DND-41 (cell line): ENCODE data around the gene GDPGP1.

Source experiments
- EZH2 ChIP-seq: IDR thresholded peaks from 3 replicates; pipeline ENCODE4 v1.6.1; 2012; ENCODE audit warnings: borderline replicate concordance, low read depth, mild to moderate bottlenecking, moderate library complexity, low read length, inconsistent platforms; ENCODE audit not compliant: severe bottlenecking
- TF ChIP-seq, protein P1 (sequence below): IDR thresholded peaks from 2 replicates; pipeline ENCODE4 v1.5.1; 2012; ENCODE audit warnings: borderline replicate concordance, low read length, moderate library complexity, mild to moderate bottlenecking; ENCODE audit not compliant: poor library complexity, severe bottlenecking; ENCODE audit errors: extremely low read depth

DNA sequence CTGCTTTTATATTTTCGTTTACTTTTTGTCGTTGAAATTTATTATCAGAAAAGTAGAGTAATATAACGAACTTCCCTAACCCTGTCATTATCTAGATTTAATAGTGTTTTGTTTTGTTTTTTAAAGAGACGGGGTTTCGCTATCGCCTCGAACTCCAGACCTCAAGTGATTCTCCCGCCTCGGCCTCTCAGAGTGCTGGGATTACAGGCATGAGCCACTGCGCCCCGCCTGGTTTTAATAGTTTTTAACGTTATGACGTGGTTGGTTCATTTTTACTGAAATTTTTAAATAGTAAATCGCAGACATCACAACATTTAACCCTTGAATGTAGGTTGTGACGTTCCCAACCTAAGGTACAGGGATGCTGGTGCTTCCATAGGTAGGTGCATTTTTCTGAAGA, 32.5 kb downstream of the GDPGP1 start:
- TF ChIP-seq, protein P1, sequence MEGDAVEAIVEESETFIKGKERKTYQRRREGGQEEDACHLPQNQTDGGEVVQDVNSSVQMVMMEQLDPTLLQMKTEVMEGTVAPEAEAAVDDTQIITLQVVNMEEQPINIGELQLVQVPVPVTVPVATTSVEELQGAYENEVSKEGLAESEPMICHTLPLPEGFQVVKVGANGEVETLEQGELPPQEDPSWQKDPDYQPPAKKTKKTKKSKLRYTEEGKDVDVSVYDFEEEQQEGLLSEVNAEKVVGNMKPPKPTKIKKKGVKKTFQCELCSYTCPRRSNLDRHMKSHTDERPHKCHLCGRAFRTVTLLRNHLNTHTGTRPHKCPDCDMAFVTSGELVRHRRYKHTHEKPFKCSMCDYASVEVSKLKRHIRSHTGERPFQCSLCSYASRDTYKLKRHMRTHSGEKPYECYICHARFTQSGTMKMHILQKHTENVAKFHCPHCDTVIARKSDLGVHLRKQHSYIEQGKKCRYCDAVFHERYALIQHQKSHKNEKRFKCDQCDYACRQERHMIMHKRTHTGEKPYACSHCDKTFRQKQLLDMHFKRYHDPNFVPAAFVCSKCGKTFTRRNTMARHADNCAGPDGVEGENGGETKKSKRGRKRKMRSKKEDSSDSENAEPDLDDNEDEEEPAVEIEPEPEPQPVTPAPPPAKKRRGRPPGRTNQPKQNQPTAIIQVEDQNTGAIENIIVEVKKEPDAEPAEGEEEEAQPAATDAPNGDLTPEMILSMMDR, result no peak
- no peak for TF ChIP-seq EZH2
